Measurements from ENCODE around the gene CISD1.
"Not testable (repeated sequence)": the region's sequence is repeated elsewhere in the genome, so short reads cannot be mapped to it uniquely, and the experiment has no call there.

Gene CISD1

GRCh38 chr10:58268946-58269781 is at the start of gene CISD1:
CISD1 (plus strand) TSS chr10:58269162; CDS start chr10:58269274, 112 bp downstream.
- peak; percentile 98 for DNase-seq (ENCODE audit: low spot score)

- no peak for DNase-seq (ENCODE audit: low spot score)
These were observed 49.1 kb upstream of the CISD1 start for GRCh38 chr10:58219875-58220274.

- DNase-seq (ENCODE audit: low spot score) = no peak
These were observed 48.1 kb upstream of the CISD1 start for GRCh38 chr10:58220769-58221451.

GRCh38 chr10:58225654-58226053 is 43.3 kb upstream of the CISD1 start:
- no peak for DNase-seq (ENCODE audit: low spot score)

GRCh38 chr10:58229856-58230255 is 39.1 kb upstream of the CISD1 start:
- not testable (repeated sequence) for DNase-seq (ENCODE audit: low spot score)

GRCh38 chr10:58237014-58237834 is 31.7 kb upstream of the CISD1 start:
- no peak for DNase-seq (ENCODE audit: low spot score)

DNA sequence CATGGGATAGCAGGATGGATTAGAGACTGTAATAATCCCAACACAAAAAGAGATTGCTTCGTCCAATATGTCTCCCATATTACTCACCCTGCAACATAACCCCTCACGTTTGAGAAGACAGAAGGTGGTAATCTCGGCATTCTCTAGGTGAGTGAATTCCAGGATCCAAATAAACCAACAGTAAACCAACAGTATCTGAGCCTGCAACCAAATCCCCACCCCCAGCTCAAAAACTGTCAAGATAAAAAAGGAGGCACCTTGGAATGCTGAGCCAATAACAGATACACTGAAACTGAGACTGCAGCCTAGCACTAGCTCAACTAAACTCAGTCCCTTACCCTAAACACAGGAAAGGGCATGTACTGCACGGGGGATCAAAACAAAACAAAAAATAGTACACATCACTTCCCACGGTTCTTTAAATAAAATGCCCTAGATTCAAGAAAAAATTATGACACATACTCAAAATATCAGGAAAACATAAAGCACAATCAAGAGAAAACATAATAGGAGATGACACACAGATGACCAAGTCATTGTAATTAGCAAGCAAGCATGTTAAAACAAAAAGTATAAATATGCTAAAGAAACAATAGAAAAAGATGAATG is 29.3 kb upstream of the CISD1 start:
- DNase-seq (ENCODE audit: low spot score) = no peak

GRCh38 chr10:58240531-58240930 is 28.4 kb upstream of the CISD1 start:
- DNase-seq (ENCODE audit: low spot score) = no peak

GRCh38 chr10:58241346-58241745 is 27.6 kb upstream of the CISD1 start:
- DNase-seq (ENCODE audit: low spot score) = no peak

GRCh38 chr10:58243269-58243668 is 25.7 kb upstream of the CISD1 start:
- DNase-seq (ENCODE audit: low spot score) = no peak

- not testable (repeated sequence) for DNase-seq (ENCODE audit: low spot score)
These were observed 25.2 kb upstream of the CISD1 start for GRCh38 chr10:58243801-58244200.

GRCh38 chr10:58244242-58244641 is 24.7 kb upstream of the CISD1 start:
- DNase-seq (ENCODE audit: low spot score) = not testable (repeated sequence)

DNA sequence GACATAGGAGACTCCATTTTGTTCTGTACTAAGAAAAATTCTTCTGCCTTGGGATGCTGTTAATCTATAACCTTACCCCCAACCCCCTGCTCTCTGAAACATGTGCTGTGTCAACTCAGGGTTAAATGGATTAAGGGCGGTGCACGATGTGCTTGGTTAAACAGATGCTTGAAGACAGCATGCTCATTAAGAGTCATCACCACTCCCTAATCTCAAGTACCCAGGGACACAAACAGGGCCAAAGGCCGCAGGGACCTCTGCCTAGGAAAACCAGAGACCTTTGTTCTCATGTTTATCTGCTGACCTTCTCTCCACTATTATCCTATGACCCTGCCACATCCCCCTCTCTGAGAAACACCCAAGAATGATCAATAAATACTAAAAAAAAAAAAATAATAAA is 24.3 kb upstream of the CISD1 start:
- DNase-seq (ENCODE audit: low spot score) = not testable (repeated sequence)

DNA sequence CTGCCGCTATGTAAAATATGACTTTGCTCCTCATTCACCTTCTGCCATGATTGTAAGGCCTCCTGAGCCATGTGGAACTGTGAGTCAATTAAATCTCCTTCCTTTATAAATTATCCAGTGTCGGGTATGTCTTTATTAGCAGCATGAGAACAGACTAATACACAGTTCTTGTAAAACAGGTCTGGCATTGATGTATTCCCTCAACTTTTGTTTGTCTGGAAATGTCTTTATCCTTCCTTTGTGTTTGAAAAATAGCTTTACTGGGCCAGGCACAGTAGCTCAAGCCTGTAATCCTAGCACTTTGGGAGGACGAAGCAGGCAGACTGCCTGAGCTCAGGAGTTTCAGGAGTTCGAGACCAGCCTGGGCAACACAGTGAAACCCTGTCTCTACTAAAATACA is 15.8 kb upstream of the CISD1 start:
- DNase-seq (ENCODE audit: low spot score) = no peak

DNA sequence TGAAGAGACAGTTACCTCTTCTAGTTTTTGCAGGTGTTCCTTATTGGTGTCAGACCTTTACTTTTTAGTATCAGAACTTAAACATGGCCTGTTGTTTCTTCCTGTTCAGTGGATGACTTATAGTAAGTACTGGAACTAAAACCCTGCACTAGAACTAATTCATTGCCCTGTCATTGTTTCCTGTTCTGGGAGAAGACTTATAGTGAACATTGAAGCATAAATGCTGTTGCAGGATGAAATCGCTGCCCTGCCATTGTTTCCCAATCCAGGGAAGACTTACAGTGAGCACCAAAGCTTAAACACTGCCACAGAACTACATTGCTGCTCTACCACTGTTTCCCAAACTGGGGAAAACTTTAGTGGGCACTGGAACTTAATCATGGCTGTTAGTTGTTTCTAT is 14.3 kb upstream of the CISD1 start:
- no peak for DNase-seq (ENCODE audit: low spot score)

GRCh38 chr10:58256013-58256780 is 12.8 kb upstream of the CISD1 start:
- not testable (repeated sequence) for DNase-seq (ENCODE audit: low spot score)

GRCh38 chr10:58258977-58259692 is 9.8 kb upstream of the CISD1 start:
- DNase-seq (ENCODE audit: low spot score) = no peak

DNA sequence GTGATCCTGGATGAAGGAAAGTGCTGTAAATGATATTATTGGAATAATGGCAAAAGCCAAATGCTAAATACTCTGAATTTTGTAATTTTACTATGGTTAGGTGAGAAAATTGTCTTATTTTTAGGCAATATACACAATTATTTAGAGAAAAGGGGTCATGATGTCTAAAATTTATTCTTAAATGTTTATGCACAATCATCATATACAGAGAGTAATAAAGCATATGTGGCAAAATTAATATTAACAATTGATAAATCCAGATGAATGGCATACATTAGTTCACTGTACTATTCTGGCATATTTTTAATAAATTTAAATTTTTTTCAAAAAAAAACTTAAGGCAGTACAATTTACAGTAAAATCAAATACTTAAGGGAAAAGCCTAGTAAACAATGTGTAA is 8.6 kb upstream of the CISD1 start:
- DNase-seq (ENCODE audit: low spot score) = no peak

GRCh38 chr10:58262766-58263165 is 6.2 kb upstream of the CISD1 start:
- DNase-seq (ENCODE audit: low spot score) = no peak

DNA sequence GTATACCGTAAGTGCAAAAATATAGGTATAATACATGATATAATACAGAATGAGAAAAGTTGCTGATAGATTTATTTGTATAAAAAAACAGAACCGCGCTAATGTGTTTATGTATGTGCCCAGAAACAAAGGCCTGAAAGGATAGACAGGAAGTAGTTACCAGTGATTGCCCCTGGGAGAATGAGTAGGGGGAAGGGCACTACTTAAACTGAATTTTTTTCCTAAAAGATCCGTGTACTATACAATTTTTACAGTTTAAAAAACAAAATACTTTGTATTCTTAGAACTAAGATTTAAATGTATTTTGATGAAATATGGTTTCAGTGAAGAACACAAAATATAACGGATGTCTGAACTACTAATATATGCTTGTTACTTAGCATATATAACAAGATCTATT is 4.2 kb upstream of the CISD1 start:
- DNase-seq (ENCODE audit: low spot score) = no peak

DNA sequence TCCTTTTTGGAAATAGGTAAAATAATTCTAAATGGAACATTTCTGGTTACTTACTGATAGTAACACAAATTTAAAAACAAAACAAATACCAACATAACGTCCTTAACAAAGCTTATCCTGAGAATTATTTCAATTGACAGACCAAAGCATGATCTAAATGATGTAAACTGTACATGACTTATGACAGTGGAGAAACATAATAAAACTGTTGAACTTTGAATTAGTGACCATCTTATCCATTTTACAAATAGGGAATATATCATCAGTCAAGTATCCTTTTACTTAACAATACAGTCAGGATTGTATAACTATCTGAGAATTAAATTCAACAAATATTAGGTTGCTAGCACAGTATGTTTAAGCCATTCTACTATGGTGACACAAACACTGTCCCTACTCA is 3.7 kb upstream of the CISD1 start:
- no peak for DNase-seq (ENCODE audit: low spot score)

Data from CD4-positive, alpha-beta T cell treated with Interleukin-6 at 100 ng/mL for 8 hours (primary cell).